Measurements from ENCODE around the gene MYOM1. TPM values are rescaled to one million over a fixed set of nuclear protein-coding genes. Genes with fewer than 3 reads are reported as not detected.

Gene MYOM1
- total RNA-seq, 1 experiment from 2014 or later: 0.07 TPM

DNA sequence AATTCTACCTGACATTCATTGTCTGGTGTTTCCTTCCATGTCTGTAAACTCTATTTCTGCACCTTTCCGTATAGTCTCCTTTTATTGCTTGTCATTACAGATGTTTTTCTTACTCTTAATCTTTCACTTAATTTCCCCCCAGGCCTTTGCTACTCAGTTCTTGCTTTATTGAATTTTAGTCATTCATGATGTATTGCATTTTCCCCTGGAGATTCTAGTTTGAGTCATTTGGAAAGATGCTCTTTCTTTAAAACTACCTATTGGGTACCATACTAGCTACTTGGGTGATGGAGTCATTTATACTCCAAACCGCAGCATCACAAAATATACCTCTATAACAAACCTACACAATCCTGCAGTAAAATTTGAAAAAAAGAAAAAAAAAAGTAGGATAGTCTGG is 179.6 kb downstream of the MYOM1 start:
- Histone ChIP-seq H2AFZ (ENCODE audit: low read length) (no peak overlapping the region), H3K27ac (ENCODE audit: low read length) (no peak overlapping the region), H3K4me2 (ENCODE audit: low read length) (no peak overlapping the region), H3K9me2 (replicated peaks; ENCODE audit: low read length) (no peaks in the 10 kb centered on the region), H3K27me3 (ENCODE audit: low read length) (no peaks in the 10 kb centered on the region), H3K36me3 (ENCODE audit: low read depth, low read length) (no peaks in the 10 kb centered on the region), H4K20me1 (ENCODE audit: low read length) (no peaks in the 10 kb centered on the region), H3K9me3 (ENCODE audit: low read length) (no peaks in the 10 kb centered on the region), H3K4me1 (ENCODE audit: insufficient read depth, low read length) (peaks cover 7% of the 10 kb centered on the region), H3K9ac (ENCODE audit: low read length) (no peak overlapping the region), H3K4me3 (ENCODE audit: low read length) (no peak overlapping the region), H3K79me2 (ENCODE audit: low read length) (no peaks in the 10 kb centered on the region), H3F3A (ENCODE audit: low read length, unreplicated experiment) (no peaks in the 10 kb centered on the region)
- DNase-seq (no peak), ATAC-seq (no peak)
- intact Hi-C loops (cut with micrococcal nuclease): no loop called here
- no TSS peak for BruUV-seq (replicated peaks)
- TF ChIP-seq EZH2 (IDR thresholded peaks at IDR 0.05; ENCODE audit: low read length, unreplicated experiment) (no peak), EZH2phosphoT487 (IDR thresholded peaks at IDR 0.05; ENCODE audit: borderline replicate concordance, low read length) (no peak)
- TF ChIP-seq, protein P1, sequence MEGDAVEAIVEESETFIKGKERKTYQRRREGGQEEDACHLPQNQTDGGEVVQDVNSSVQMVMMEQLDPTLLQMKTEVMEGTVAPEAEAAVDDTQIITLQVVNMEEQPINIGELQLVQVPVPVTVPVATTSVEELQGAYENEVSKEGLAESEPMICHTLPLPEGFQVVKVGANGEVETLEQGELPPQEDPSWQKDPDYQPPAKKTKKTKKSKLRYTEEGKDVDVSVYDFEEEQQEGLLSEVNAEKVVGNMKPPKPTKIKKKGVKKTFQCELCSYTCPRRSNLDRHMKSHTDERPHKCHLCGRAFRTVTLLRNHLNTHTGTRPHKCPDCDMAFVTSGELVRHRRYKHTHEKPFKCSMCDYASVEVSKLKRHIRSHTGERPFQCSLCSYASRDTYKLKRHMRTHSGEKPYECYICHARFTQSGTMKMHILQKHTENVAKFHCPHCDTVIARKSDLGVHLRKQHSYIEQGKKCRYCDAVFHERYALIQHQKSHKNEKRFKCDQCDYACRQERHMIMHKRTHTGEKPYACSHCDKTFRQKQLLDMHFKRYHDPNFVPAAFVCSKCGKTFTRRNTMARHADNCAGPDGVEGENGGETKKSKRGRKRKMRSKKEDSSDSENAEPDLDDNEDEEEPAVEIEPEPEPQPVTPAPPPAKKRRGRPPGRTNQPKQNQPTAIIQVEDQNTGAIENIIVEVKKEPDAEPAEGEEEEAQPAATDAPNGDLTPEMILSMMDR (conservative IDR thresholded peaks at IDR 0.05; ENCODE audit: low read depth, low read length): no peak
- POLR2A ChIA-PET (ENCODE audit: unreplicated experiment): no interaction called here
- CTCF ChIA-PET: no interaction called here

DNA sequence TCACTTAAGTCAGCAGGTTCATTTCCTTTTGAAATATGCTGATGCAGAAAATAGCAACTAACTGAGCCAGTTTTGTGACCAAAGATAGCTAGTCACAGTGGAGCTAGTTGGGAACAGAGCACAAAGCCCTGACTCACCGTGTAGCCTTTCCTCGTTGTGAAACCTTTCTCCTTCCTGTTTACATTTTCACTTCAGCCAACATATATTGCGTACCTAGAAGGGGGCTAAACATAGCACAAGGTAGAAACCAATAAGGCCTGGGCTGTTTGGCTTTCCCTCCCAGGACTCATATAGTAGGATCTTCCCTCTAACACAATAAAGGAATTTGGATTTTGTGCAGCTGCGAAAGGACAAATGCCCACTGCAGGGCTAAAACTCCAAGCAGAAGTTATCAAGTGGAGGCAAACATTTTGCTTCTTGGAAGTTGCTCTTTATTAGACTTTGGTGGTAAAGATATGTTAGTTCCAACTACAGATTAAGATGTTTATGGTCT is 182.3 kb downstream of the MYOM1 start:
- TF ChIP-seq EZH2 (IDR thresholded peaks at IDR 0.05; ENCODE audit: low read length, unreplicated experiment) (no peak), EZH2phosphoT487 (IDR thresholded peaks at IDR 0.05; ENCODE audit: borderline replicate concordance, low read length) (no peak)
- TF ChIP-seq, protein P1 (conservative IDR thresholded peaks at IDR 0.05; ENCODE audit: low read depth, low read length): no peak
- peak overlapping the region; percentile 90 for H2AFZ ChIP-seq (ENCODE audit: low read length)
- no peaks in the 10 kb centered on the region for H3K9me2 ChIP-seq (replicated peaks; ENCODE audit: low read length)
- H3K36me3 ChIP-seq (ENCODE audit: low read depth, low read length): no peaks in the 10 kb centered on the region
- intact Hi-C loops (cut with micrococcal nuclease): no loop called here
- BruUV-seq (replicated peaks): no TSS peak
- H3K4me2 ChIP-seq (ENCODE audit: low read length): peak overlapping the region; percentile 59
- CTCF ChIA-PET: interaction anchor here (0.5 to 1.6 kb wide), 5 partner anchors 22 to 209 kb away, joined by 3 to 9 read pairs (median 5); no protein-coding TSS in a partner anchor
- H3K9me3 ChIP-seq (ENCODE audit: low read length): no peaks in the 10 kb centered on the region
- ATAC-seq (peak; percentile 99), DNase-seq (peak; percentile 92)
- no peaks in the 10 kb centered on the region for H3K79me2 ChIP-seq (ENCODE audit: low read length)
- POLR2A ChIA-PET (ENCODE audit: unreplicated experiment): interaction anchor here (0.6 kb wide), 1 partner anchor 115 kb away, joined by 3 read pairs; no protein-coding TSS in a partner anchor
- peak overlapping the region; percentile 45 for H3K27ac ChIP-seq (ENCODE audit: low read length)
- peaks cover 5% of the 10 kb centered on the region for H3K4me1 ChIP-seq (ENCODE audit: insufficient read depth, low read length)
- H3F3A ChIP-seq (ENCODE audit: low read length, unreplicated experiment): no peaks in the 10 kb centered on the region
- H3K27me3 ChIP-seq (ENCODE audit: low read length): no peaks in the 10 kb centered on the region
- H3K4me3 ChIP-seq (ENCODE audit: low read length): no peak overlapping the region; the same call in 1 of the 2 replicates
- H4K20me1 ChIP-seq (ENCODE audit: low read length): no peaks in the 10 kb centered on the region
- H3K9ac ChIP-seq (ENCODE audit: low read length): no peak overlapping the region

DNA sequence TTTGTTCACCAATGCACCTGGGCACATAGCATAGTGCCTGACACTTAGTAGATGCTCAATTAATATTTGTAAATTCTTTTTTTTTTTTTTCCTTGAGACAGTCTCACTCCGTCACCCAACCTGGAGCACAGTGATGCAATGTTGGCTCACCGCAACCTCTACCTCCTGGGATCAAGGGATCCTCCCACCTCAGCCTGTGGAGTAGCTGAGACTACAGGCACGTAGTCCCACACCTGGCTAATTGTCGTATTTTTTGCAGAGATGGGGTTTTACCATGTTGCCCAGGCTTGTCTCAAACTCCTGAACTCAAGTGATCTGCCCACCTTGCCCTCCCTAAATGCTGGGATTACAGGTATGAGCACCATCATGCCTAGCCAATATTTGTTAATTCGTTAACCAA is 183.7 kb downstream of the MYOM1 start:
- H3K79me2 ChIP-seq (ENCODE audit: low read length): no peaks in the 10 kb centered on the region
- H3K9me2 ChIP-seq (replicated peaks; ENCODE audit: low read length): no peaks in the 10 kb centered on the region
- no peak overlapping the region for H2AFZ ChIP-seq (ENCODE audit: low read length)
- H3K9me3 ChIP-seq (ENCODE audit: low read length): no peaks in the 10 kb centered on the region
- no peak overlapping the region for H3K4me2 ChIP-seq (ENCODE audit: low read length)
- H3K4me1 ChIP-seq (ENCODE audit: insufficient read depth, low read length): peaks cover 5% of the 10 kb centered on the region
- no peak overlapping the region for H3K4me3 ChIP-seq (ENCODE audit: low read length)
- ChIA-PET POLR2A (ENCODE audit: unreplicated experiment) (no interaction called here), CTCF (interaction anchor here (1.6 kb wide), 1 partner anchor 115 kb away, joined by 5 read pairs; no protein-coding TSS in a partner anchor)
- ATAC-seq: no peak
- no TSS peak for BruUV-seq (replicated peaks)
- H3K27ac ChIP-seq (ENCODE audit: low read length): no peak overlapping the region
- H3K27me3 ChIP-seq (ENCODE audit: low read length): no peaks in the 10 kb centered on the region
- intact Hi-C loops (cut with micrococcal nuclease): no loop called here
- no peaks in the 10 kb centered on the region for H3F3A ChIP-seq (ENCODE audit: low read length, unreplicated experiment)
- H4K20me1 ChIP-seq (ENCODE audit: low read length): no peaks in the 10 kb centered on the region
- no peak for DNase-seq
- no peaks in the 10 kb centered on the region for H3K36me3 ChIP-seq (ENCODE audit: low read depth, low read length)
- H3K9ac ChIP-seq (ENCODE audit: low read length): no peak overlapping the region
- no peak for TF ChIP-seq EZH2phosphoT487 (IDR thresholded peaks at IDR 0.05; ENCODE audit: borderline replicate concordance, low read length)
- TF ChIP-seq EZH2 (IDR thresholded peaks at IDR 0.05; ENCODE audit: low read length, unreplicated experiment): no peak
- TF ChIP-seq, protein P1 (conservative IDR thresholded peaks at IDR 0.05; ENCODE audit: low read depth, low read length): no peak
